Suprapubic skin (tissue), 4 donors: ENCODE data around the gene PTPRN2. TPM values are rescaled to one million over a fixed set of nuclear protein-coding genes. Genes with fewer than 3 reads are reported as not detected.

Experiments used
- DNase-seq, 2 donors: peaks; one replicate each; pipeline ENCODE4 v3.0.0-alpha.2; 2019; ENCODE audit warnings: low spot score in 2 of 2
- H3K27ac ChIP-seq: fragments of 200-600 bp; sonication (generic); one replicate; pipeline ENCODE4 v1.5.1; 2019
- H3K27me3 ChIP-seq: fragments of 200-600 bp; sonication (generic); one replicate; pipeline ENCODE4 v1.5.1; 2019
- H3K36me3 ChIP-seq: fragments of 200-600 bp; sonication (generic); one replicate; pipeline ENCODE4 v1.5.1; 2019
- H3K4me1 ChIP-seq: fragments of 200-600 bp; sonication (generic); one replicate; pipeline ENCODE4 v1.5.1; 2019
- H3K4me3 ChIP-seq: fragments of 200-600 bp; sonication (generic); one replicate; pipeline ENCODE4 v1.5.1; 2019; ENCODE audit warnings: mild to moderate bottlenecking
- H3K9me3 ChIP-seq: fragments of 200-600 bp; sonication (generic); one replicate; pipeline ENCODE4 v1.5.1; 2019
- CTCF ChIP-seq, 2 donors: fragments of 200-600 bp in 1 of 2; fragments of 450-650 bp in 1 of 2; sonication (generic) in 1 of 2; IDR thresholded peaks; one replicate each; pipeline ENCODE4 v1.5.1; 2016 to 2019; ENCODE audit warnings: antibody characterized with exemption in 2 of 2, mild to moderate bottlenecking in 1 of 2, moderate library complexity in 1 of 2
- EP300 ChIP-seq: sonication (generic); formaldehyde crosslinking; IDR thresholded peaks from one replicate; pipeline ENCODE4 v1.6.1; 2017; ENCODE audit warnings: antibody characterized with exemption
- POLR2A ChIP-seq, 2 donors: fragments of 450-650 bp; IDR thresholded peaks; one replicate each; pipeline ENCODE4 v1.6.1; 2017; ENCODE audit warnings: antibody characterized with exemption in 2 of 2, mild to moderate bottlenecking in 2 of 2, moderate library complexity in 2 of 2
- POLR2AphosphoS5 ChIP-seq, 3 donors: sonication (generic); formaldehyde crosslinking; IDR thresholded peaks; one replicate each; pipeline ENCODE4 v1.6.1; 2017; ENCODE audit warnings: antibody characterized with exemption in 3 of 3
- WGBS: methylation state at CpG from one replicate; pipeline ENCODE4 v1.1.5; 2018; 5-methylcytosine and 5-hydroxymethylcytosine counted together
- total RNA-seq, 4 donors: library from RNA; depleted of rRNA; stranded (reverse); fragments of >200 nt; gene quantifications; one replicate each; pipeline ENCODE4 v1.1.0, GENCODE V29; 2016

The PTPRN2 gene
- total RNA-seq, 4 donors from 2014 or later: 0.23 to 1.8 (median 1.3) TPM

GRCh38 chr7:157892751-157893523 lies 694.7 kb downstream of the PTPRN2 start:
- no peaks in the 10 kb centered on the region for H3K36me3 ChIP-seq
- 83% methylated on average over 13 of the region's 13 CpGs for WGBS
- H3K27me3 ChIP-seq: no peaks in the 10 kb centered on the region
- no peaks in the 10 kb centered on the region for H3K4me1 ChIP-seq
- H3K4me3 ChIP-seq: no peak overlapping the region
- peak in 1 of 2 donors; percentile 52 for DNase-seq
- no peak for TF ChIP-seq CTCF (IDR thresholded peaks at IDR 0.05)
- TF ChIP-seq POLR2A (IDR thresholded peaks at IDR 0.05): no peak
- TF ChIP-seq POLR2AphosphoS5 (IDR thresholded peaks at IDR 0.05): no peak
- no peak for TF ChIP-seq EP300
- no peak overlapping the region for H3K27ac ChIP-seq
- H3K9me3 ChIP-seq: no peaks in the 10 kb centered on the region

- TF ChIP-seq CTCF (IDR thresholded peaks at IDR 0.05): no peak
- no peak for TF ChIP-seq POLR2A (IDR thresholded peaks at IDR 0.05)
- TF ChIP-seq EP300: no peak
- no peak for TF ChIP-seq POLR2AphosphoS5 (IDR thresholded peaks at IDR 0.05)
- H3K36me3 ChIP-seq: no peaks in the 10 kb centered on the region
- no peaks in the 10 kb centered on the region for H3K27me3 ChIP-seq
- H3K4me3 ChIP-seq: no peak overlapping the region
- 76% methylated on average over 6 of the region's 9 CpGs for WGBS
- no peaks in the 10 kb centered on the region for H3K9me3 ChIP-seq
- peak in 1 of 2 donors; percentile 50 for DNase-seq
- no peaks in the 10 kb centered on the region for H3K4me1 ChIP-seq
- H3K27ac ChIP-seq: no peak overlapping the region
Observed at GRCh38 chr7:157890921-157891401, 696.7 kb downstream of the PTPRN2 start.

- peak in 1 of 2 donors; percentile 3 for DNase-seq
- H3K4me3 ChIP-seq: no peak overlapping the region
- no peaks in the 10 kb centered on the region for H3K4me1 ChIP-seq
- TF ChIP-seq CTCF (IDR thresholded peaks at IDR 0.05): no peak
- no peak for TF ChIP-seq EP300
- TF ChIP-seq POLR2A (IDR thresholded peaks at IDR 0.05): no peak
- TF ChIP-seq POLR2AphosphoS5 (IDR thresholded peaks at IDR 0.05): no peak
- H3K27me3 ChIP-seq: no peaks in the 10 kb centered on the region
- 88% methylated on average over 6 of the region's 6 CpGs for whole genome bisulfite sequencing
- no peak overlapping the region for H3K27ac ChIP-seq
- H3K9me3 ChIP-seq: no peaks in the 10 kb centered on the region
- H3K36me3 ChIP-seq: no peaks in the 10 kb centered on the region
Observed at GRCh38 chr7:157889480-157889879, 698.1 kb downstream of the PTPRN2 start.

- WGBS: 76% methylated on average over 11 of the region's 11 CpGs
- H3K4me1 ChIP-seq: no peaks in the 10 kb centered on the region
- H3K9me3 ChIP-seq: no peaks in the 10 kb centered on the region
- H3K4me3 ChIP-seq: no peak overlapping the region
- no peak overlapping the region for H3K27ac ChIP-seq
- no peak for TF ChIP-seq CTCF (IDR thresholded peaks at IDR 0.05)
- no peak for TF ChIP-seq EP300
- no peak for TF ChIP-seq POLR2A (IDR thresholded peaks at IDR 0.05)
- no peaks in the 10 kb centered on the region for H3K36me3 ChIP-seq
- H3K27me3 ChIP-seq: no peaks in the 10 kb centered on the region
- peak in 1 of 2 donors; percentile 11 for DNase-seq
Observed at GRCh38 chr7:157888579-157888978, 699.0 kb downstream of the PTPRN2 start.

GRCh38 chr7:157887400-157887799 lies 700.2 kb downstream of the PTPRN2 start:
- no peaks in the 10 kb centered on the region for H3K4me1 ChIP-seq
- TF ChIP-seq CTCF (IDR thresholded peaks at IDR 0.05): no peak
- no peak for TF ChIP-seq EP300
- TF ChIP-seq POLR2A (IDR thresholded peaks at IDR 0.05): no peak
- no peak for TF ChIP-seq POLR2AphosphoS5 (IDR thresholded peaks at IDR 0.05)
- 73% methylated on average over 6 of the region's 6 CpGs for WGBS
- DNase-seq: peak in 1 of 2 donors; percentile 17
- no peaks in the 10 kb centered on the region for H3K9me3 ChIP-seq
- H3K27me3 ChIP-seq: no peaks in the 10 kb centered on the region
- no peaks in the 10 kb centered on the region for H3K36me3 ChIP-seq
- no peak overlapping the region for H3K27ac ChIP-seq
- H3K4me3 ChIP-seq: no peak overlapping the region
